Measurements from ENCODE around the gene GAL3ST3. TPM values are rescaled to one million over a fixed set of nuclear protein-coding genes. Genes with fewer than 3 reads are reported as not detected.

GAL3ST3 gene
- polyA plus RNA-seq, 1 donor (not counting 4 experiments of a cell fraction or from before 2014, with no cell fraction given) = not detected

- Histone ChIP-seq H3K4me3 (ENCODE audit: control insufficient read depth in 2 of 3, extremely low read depth in 1 of 3, insufficient read depth in 2 of 3, low read depth in 1 of 3, low read length in 3 of 3) (peak overlapping the region in 1 of 3 experiments; percentile 51), H3K4me2 (ENCODE audit: control insufficient read depth, extremely low read depth, insufficient read depth, low read depth, low read length) (peak overlapping the region; percentile 69), H4K20me1 (ENCODE audit: control insufficient read depth, extremely low read depth, insufficient read depth, low read length) (no peaks in the 10 kb centered on the region), H3K4me1 (ENCODE audit: control insufficient read depth, extremely low read depth, insufficient read depth, low read length) (peaks cover 11% of the 10 kb centered on the region), H3K9ac (ENCODE audit: control insufficient read depth, extremely low read depth, insufficient read depth, low read length) (no peak overlapping the region), H3K27ac (ENCODE audit: control insufficient read depth, insufficient read depth, low read length) (no peak overlapping the region), H3K9me1 (ENCODE audit: control insufficient read depth, extremely low read depth, insufficient read depth, low read length) (no peaks in the 10 kb centered on the region), H3K79me2 (ENCODE audit: control insufficient read depth, insufficient read depth, low read length) (no peaks in the 10 kb centered on the region), H3K27me3 (ENCODE audit: control insufficient read depth, extremely low read depth, insufficient read depth, low read length) (peaks cover 9% of the 10 kb centered on the region), H2AFZ (ENCODE audit: control insufficient read depth, low read length) (peak overlapping the region; percentile 53), H3K36me3 (ENCODE audit: control insufficient read depth in 2 of 2, extremely low read depth in 1 of 2, insufficient read depth in 2 of 2, low read length in 2 of 2) (no peaks in the 10 kb centered on the region), H3K9me3 (ENCODE audit: control insufficient read depth, low read depth, low read length) (no peaks in the 10 kb centered on the region)
- FAIRE-seq = no peak
- TF ChIP-seq EZH2 (IDR thresholded peaks at IDR 0.05; ENCODE audit: low read length) = no peak
- TF ChIP-seq CTCF (optimal IDR thresholded peaks at IDR 0.05 in 1 of 3, IDR thresholded peaks at IDR 0.05 in 1 of 3, conservative IDR thresholded peaks at IDR 0.05 in 1 of 3; ENCODE audit: extremely low read depth in 1 of 3, insufficient read depth in 2 of 3, low read length in 3 of 3) = peak; percentile 85 to 99 (median 89)
- DNase-seq (ENCODE audit: low read depth, low spot score) = no peak
- dilution Hi-C loops (cut with MboI; ENCODE audit: extremely low pct_ligation_motif_present, low sequenced_read_pairs) = no loop called here
Observed at GRCh38 chr11:66022401-66023185, 26.4 kb downstream of the GAL3ST3 start.

GRCh38 chr11:66020618-66021357 lies 28.2 kb downstream of the GAL3ST3 start:
- Histone ChIP-seq H3K9me1 (ENCODE audit: control insufficient read depth, extremely low read depth, insufficient read depth, low read length) (no peaks in the 10 kb centered on the region), H3K4me1 (ENCODE audit: control insufficient read depth, extremely low read depth, insufficient read depth, low read length) (peaks cover 11% of the 10 kb centered on the region), H3K36me3 (ENCODE audit: control insufficient read depth in 2 of 2, extremely low read depth in 1 of 2, insufficient read depth in 2 of 2, low read length in 2 of 2) (no peaks in the 10 kb centered on the region), H3K27ac (ENCODE audit: control insufficient read depth, insufficient read depth, low read length) (no peak overlapping the region), H2AFZ (ENCODE audit: control insufficient read depth, low read length) (no peak overlapping the region), H3K4me3 (ENCODE audit: control insufficient read depth in 2 of 3, extremely low read depth in 1 of 3, insufficient read depth in 2 of 3, low read depth in 1 of 3, low read length in 3 of 3) (no peak overlapping the region), H3K4me2 (ENCODE audit: control insufficient read depth, extremely low read depth, insufficient read depth, low read depth, low read length) (no peak overlapping the region), H3K9me3 (ENCODE audit: control insufficient read depth, low read depth, low read length) (no peaks in the 10 kb centered on the region), H3K79me2 (ENCODE audit: control insufficient read depth, insufficient read depth, low read length) (no peaks in the 10 kb centered on the region), H3K9ac (ENCODE audit: control insufficient read depth, extremely low read depth, insufficient read depth, low read length) (no peak overlapping the region), H4K20me1 (ENCODE audit: control insufficient read depth, extremely low read depth, insufficient read depth, low read length) (no peaks in the 10 kb centered on the region), H3K27me3 (ENCODE audit: control insufficient read depth, extremely low read depth, insufficient read depth, low read length) (peaks cover 9% of the 10 kb centered on the region)
- no peak for FAIRE-seq
- dilution Hi-C loops (cut with MboI; ENCODE audit: extremely low pct_ligation_motif_present, low sequenced_read_pairs) = no loop called here
- TF ChIP-seq CTCF (optimal IDR thresholded peaks at IDR 0.05 in 1 of 3, IDR thresholded peaks at IDR 0.05 in 1 of 3, conservative IDR thresholded peaks at IDR 0.05 in 1 of 3; ENCODE audit: extremely low read depth in 1 of 3, insufficient read depth in 2 of 3, low read length in 3 of 3) = no peak
- no peak for TF ChIP-seq EZH2 (IDR thresholded peaks at IDR 0.05; ENCODE audit: low read length)
- no peak for DNase-seq (ENCODE audit: low read depth, low spot score)

All from keratinocyte (primary cell).